Stimulated activated CD4-positive, alpha-beta T cell treated with anti-CD3 and anti-CD28 coated beads, Interleukin-15, amount 100 ng/mL, for 24 hours (primary cell): ENCODE measurements around the gene EMSY.

ENCODE experiments used
- DNase-seq: peaks from one replicate; pipeline ENCODE4 v3.0.0-alpha.2; 2020

EMSY gene

GRCh38 chr11:76600124-76600655, 155.4 kb downstream of the EMSY start:
- no peak for DNase-seq

- DNase-seq, result no peak
Measured at GRCh38 chr11:76601272-76601671, 156.5 kb downstream of the EMSY start.

- no peak for DNase-seq
Measured at GRCh38 chr11:76601724-76602123, 156.9 kb downstream of the EMSY start.

GRCh38 chr11:76602431-76602861, 157.6 kb downstream of the EMSY start:
- DNase-seq, result no peak
